NB4 (cell line): ENCODE measurements around the gene COPA.

Experiments
- DNase-seq: peaks from one replicate; pipeline ENCODE4 v3.0.0; 2010; ENCODE audit warnings: low read depth
- H3K4me3 ChIP-seq: one replicate; pipeline ENCODE4 v1.5.1; 2011; ENCODE audit warnings: mild to moderate bottlenecking, low read depth, low read length, moderate library complexity
- CTCF ChIP-seq: IDR thresholded peaks from one replicate; pipeline ENCODE4 v1.5.1; 2012; ENCODE audit warnings: low read depth, low read length
- MAX ChIP-seq: IDR thresholded peaks from 2 replicates; pipeline ENCODE4 v1.6.1; 2011; ENCODE audit warnings: low read depth, low read length
- MYC ChIP-seq: IDR thresholded peaks from 2 replicates; pipeline ENCODE4 v1.6.1; 2011; ENCODE audit warnings: low read depth, low read length
- POLR2A ChIP-seq: IDR thresholded peaks from 2 replicates; pipeline ENCODE4 v1.6.1; 2011; ENCODE audit warnings: mild to moderate bottlenecking; ENCODE audit not compliant: insufficient read length; ENCODE audit errors: extremely low read depth

COPA gene

GRCh38 chr1:160365325-160365724, 22.3 kb upstream of the COPA start:
- DNase-seq: no peak
- H3K4me3 ChIP-seq: no peak overlapping the region
- TF ChIP-seq CTCF: no peak
- TF ChIP-seq MAX: no peak
- TF ChIP-seq POLR2A: no peak
- no peak for TF ChIP-seq MYC

GRCh38 chr1:160363951-160364735, 21.1 kb upstream of the COPA start:
- DNase-seq: no peak
- H3K4me3 ChIP-seq: no peak overlapping the region
- TF ChIP-seq CTCF (no peak), MYC (no peak), MAX (no peak), POLR2A (no peak)

- TF ChIP-seq MYC (no peak), MAX (no peak), POLR2A (no peak)
- no peak overlapping the region for H3K4me3 ChIP-seq
- no peak for DNase-seq
These were observed 20.0 kb upstream of the COPA start for GRCh38 chr1:160363010-160363409.

- no peak for TF ChIP-seq POLR2A
- TF ChIP-seq MAX: no peak
- TF ChIP-seq CTCF: no peak
- no peak for TF ChIP-seq MYC
- H3K4me3 ChIP-seq: no peak overlapping the region
- peak; percentile 26 for DNase-seq
These were observed 19.3 kb upstream of the COPA start for GRCh38 chr1:160362168-160362957.

GRCh38 chr1:160361814-160362167, 18.7 kb upstream of the COPA start:
- no peak for DNase-seq
- no peak overlapping the region for H3K4me3 ChIP-seq

More at GRCh38 chr1:160361814-160362167, 18.7 kb upstream of the COPA start:
- no peak for TF ChIP-seq POLR2A
- no peak for TF ChIP-seq CTCF
- no peak for TF ChIP-seq MYC
- no peak for TF ChIP-seq MAX
